Measurements from ENCODE around the gene VIM.

VIM gene

DNA sequence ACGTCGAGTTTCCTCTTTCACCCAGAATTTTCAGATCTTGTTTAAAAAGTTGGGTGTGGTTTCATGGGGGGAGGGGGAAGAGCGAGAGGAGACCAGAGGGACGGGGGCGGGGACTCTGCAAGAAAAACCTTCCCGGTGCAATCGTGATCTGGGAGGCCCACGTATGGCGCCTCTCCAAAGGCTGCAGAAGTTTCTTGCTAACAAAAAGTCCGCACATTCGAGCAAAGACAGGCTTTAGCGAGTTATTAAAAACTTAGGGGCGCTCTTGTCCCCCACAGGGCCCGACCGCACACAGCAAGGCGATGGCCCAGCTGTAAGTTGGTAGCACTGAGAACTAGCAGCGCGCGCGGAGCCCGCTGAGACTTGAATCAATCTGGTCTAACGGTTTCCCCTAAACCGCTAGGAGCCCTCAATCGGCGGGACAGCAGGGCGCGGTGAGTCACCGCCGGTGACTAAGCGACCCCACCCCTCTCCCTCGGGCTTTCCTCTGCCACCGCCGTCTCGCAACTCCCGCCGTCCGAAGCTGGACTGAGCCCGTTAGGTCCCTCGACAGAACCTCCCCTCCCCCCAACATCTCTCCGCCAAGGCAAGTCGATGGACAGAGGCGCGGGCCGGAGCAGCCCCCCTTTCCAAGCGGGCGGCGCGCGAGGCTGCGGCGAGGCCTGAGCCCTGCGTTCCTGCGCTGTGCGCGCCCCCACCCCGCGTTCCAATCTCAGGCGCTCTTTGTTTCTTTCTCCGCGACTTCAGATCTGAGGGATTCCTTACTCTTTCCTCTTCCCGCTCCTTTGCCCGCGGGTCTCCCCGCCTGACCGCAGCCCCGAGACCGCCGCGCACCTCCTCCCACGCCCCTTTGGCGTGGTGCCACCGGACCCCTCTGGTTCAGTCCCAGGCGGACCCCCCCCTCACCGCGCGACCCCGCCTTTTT, at the start of gene VIM:
TSS of gene VIM (plus strand) at position 151 of the 925 bp plus-strand sequence. CDS start 1,182 bp downstream, outside the sequence.
- Histone ChIP-seq H3K4me3 (peak within 1 kb of the TSS; percentile 66 to 97 (median 74)), H3K27ac (peak within 1 kb of the TSS; percentile 87 to 100 (median 97))

- H3K27ac ChIP-seq: no peak overlapping the region
- H3K4me3 ChIP-seq: no peak overlapping the region
Measured at GRCh38 chr10:17179002-17179401, 49.0 kb upstream of the VIM start.

- Histone ChIP-seq H3K27ac (no peak overlapping the region), H3K4me3 (no peak overlapping the region)
Measured at GRCh38 chr10:17181110-17181509, 46.9 kb upstream of the VIM start.

GRCh38 chr10:17181751-17182150, 46.3 kb upstream of the VIM start:
- Histone ChIP-seq H3K4me3 (no peak overlapping the region), H3K27ac (no peak overlapping the region)

DNA sequence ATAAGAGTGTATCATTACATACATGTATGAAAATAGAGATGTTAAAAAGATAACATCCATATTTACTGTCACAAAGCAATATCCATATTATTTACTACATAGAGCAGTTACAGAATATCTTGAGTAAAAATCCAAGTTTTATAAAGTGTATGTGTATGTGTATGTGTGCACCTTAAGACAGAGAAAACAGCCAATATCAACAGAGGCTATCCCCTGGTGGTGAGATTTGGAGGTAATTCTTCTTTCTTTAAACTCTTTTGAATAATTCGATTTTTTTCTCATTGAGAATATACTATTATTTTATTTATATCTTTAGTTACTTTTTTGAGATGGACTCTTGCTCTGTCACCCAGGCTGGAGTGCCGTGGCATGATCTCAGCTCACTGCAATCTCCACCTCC, 44.9 kb upstream of the VIM start:
- H3K27ac ChIP-seq: no peak overlapping the region
- no peak overlapping the region for H3K4me3 ChIP-seq

GRCh38 chr10:17185873-17186272, 42.2 kb upstream of the VIM start:
- H3K4me3 ChIP-seq: no peak overlapping the region

DNA sequence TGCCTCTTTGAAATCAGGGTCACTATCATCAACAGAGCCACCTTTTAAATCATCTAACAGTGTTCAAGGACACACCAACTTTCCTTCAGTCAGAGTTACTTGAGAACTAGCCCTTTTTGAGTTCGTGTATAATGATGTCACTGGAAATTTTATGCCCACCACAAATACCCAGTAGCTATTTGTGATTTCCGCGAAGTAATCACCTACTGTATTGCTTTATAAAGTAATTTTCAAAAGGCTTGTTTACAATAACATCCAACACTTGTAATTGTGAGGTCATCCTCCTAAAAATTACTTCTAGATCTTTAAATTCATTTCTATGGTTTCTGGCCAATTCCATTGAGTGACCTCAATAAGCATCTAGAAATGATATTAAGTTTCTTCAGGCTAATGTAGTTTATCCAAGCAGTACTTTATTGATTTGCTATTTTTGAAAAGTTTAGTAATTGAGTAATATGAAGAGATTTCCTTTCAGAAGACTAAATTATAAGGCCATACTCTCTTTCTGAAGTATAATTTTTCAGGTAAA, 39.3 kb upstream of the VIM start:
- Histone ChIP-seq H3K27ac (no peak overlapping the region), H3K4me3 (no peak overlapping the region)

More at GRCh38 chr10:17185873-17186272, 42.2 kb upstream of the VIM start:
- H3K27ac ChIP-seq: no peak overlapping the region

DNA sequence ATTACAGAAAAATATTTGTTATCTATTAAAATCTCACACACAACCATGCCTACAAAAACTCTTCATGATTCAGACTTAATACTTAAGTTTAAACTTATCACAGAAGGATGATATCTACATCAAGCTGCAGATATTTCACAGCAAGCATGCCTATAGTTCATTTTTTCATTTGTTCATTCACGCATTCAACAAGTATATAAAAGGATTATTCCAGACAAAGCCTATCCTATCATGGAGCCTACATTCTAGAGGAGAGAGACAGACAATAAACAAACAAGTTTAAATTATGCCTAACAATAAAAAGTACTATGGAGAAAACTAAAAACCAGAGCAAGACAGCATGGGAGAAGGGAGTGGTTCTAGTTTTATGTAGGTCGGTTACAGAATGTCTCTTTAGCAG, 37.4 kb upstream of the VIM start:
- no peak overlapping the region for H3K27ac ChIP-seq
- H3K4me3 ChIP-seq: no peak overlapping the region

DNA sequence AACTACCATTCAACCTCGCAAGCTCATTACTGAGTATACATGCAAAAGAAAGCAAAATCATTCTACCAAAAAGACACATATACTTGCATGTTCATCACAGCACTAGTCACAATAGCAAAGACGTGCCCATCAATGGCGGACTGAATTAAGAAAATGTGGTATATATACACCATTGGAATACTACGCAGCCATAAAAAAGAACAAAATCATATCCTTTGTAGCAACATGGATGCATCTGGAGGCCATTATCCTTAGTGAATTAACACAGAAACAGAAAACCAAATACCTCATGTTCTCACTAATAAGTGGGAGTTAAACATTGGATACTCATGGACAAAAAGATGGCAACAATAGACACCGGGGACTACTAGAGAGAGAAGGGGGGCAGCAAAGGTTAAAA, 33.0 kb upstream of the VIM start:
- H3K27ac ChIP-seq: no peak overlapping the region

GRCh38 chr10:17196045-17196444, 32.0 kb upstream of the VIM start:
- peak overlapping the region in 3 of 21 experiments; percentile 3 to 37 (median 3) for H3K27ac ChIP-seq
- no peak overlapping the region for H3K4me3 ChIP-seq

More for the DNA sequence above, 33.0 kb upstream of the VIM start:
- H3K4me3 ChIP-seq: no peak overlapping the region

- Histone ChIP-seq H3K27ac (peak overlapping the region in 2 of 21 experiments; percentile 3 to 37), H3K4me3 (no peak overlapping the region)
Measured at GRCh38 chr10:17196573-17196972, 31.5 kb upstream of the VIM start.

DNA sequence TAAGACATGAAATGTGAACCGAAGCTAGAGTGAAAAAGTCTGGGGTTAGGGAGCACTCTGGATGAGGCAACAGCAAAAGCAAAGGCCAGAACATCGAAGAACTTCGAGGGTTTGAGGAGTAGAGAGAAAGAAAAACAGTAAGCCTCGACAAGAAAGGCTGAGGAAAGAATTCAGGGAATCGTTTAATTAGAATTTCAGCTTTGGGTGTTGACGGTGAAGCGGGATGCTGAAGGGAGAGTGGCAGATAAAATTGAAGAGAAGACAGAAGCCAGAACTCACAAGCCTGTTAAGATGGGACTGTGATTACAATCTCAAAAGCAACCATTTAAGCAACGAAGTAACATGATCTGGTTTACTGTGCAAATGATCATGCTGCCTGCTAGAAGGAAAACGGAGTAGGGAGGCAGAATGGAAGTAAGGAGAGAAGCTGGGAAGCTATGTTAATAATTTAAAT, 28.7 kb upstream of the VIM start:
- peak overlapping the region in 1 of 7 experiments; percentile 64 for H3K4me3 ChIP-seq
- peak overlapping the region in 19 of 21 experiments; percentile 9 to 99 (median 94) for H3K27ac ChIP-seq

- Histone ChIP-seq H3K27ac (peak overlapping the region in 20 of 21 experiments; percentile 84 to 99 (median 94)), H3K4me3 (peak overlapping the region; percentile 49 to 78 (median 64))
Measured at GRCh38 chr10:17200001-17200911, 27.8 kb upstream of the VIM start.

DNA sequence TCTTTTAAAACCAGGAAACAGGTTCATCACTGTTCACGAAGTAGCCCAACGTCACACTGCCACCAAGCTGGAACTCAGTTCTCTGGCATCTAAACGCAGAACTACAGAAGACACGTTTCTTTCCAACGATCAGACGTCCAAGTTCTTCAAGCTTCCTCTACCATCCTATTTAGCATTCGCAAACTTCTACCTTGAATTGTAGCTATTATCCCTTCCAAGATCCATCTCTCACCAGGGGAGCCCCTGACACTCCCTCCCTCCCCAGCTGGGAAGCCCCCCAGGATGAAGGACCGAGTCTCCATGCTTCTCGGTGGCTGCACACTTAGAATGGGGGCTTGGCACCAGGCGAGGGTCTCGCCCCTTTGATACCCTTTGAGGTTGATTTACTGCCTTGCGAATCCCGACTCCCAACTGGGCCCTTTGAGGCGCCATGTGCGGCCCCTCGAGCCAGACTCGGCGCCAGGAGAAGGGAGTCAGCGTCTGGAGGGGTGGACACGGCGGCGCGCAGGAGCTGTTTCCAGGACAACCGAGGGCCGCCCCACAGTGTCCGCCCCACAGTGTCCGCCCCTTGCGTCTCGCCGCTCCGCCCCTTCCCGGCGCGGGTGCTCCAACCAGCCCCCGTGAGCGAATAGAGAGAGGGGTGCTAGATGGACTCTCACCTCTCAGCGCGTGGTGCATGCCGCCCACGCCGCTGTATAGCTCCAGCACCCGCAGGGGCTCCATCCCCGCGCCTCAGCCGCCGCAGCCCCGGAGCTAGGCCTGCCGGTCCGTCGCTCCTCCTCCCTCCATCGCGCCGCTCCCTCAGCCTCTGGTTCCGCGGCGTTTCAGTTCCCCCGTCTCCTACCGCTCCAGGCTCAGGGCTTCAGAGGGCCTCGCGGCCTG, 26.9 kb upstream of the VIM start, which contains the start of gene TRDMT1:
TSS of gene TRDMT1 (minus strand) at position 761 of the 882 bp plus-strand sequence. CDS start at position 723, 38 bp downstream.
- peak within 1 kb of the TSS; percentile 84 to 99 (median 94) for H3K27ac ChIP-seq
- peak within 1 kb of the TSS; percentile 49 to 78 (median 64) for H3K4me3 ChIP-seq

GRCh38 chr10:17201794-17202116, 26.3 kb upstream of the VIM start:
- Histone ChIP-seq H3K4me3 (peak overlapping the region; percentile 49 to 78 (median 64)), H3K27ac (peak overlapping the region; percentile 84 to 99 (median 94))

GRCh38 chr10:17202506-17202905, 25.5 kb upstream of the VIM start:
- Histone ChIP-seq H3K27ac (peak overlapping the region in 3 of 21 experiments; percentile 94 to 98 (median 97)), H3K4me3 (no peak overlapping the region)

DNA sequence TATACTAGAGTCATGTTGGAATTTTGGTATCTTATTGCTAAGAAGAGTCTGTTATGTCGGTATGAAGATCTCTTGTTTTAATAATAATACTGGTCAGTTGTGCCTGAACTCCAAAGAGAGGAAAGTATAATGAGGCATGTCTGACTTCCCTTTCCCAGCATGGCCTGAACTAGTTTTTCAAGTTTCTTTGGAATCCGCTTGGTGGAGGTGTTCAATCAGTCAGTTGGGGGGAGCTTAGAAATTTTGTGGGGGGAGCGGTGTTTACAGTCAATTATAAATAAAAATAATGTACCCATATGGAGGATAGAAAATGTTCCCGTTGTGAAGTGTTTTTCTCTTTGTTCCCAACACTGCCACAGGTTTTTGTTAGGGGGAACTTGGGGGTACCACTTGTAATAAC, 25.0 kb upstream of the VIM start:
- no peak overlapping the region for H3K4me3 ChIP-seq

DNA sequence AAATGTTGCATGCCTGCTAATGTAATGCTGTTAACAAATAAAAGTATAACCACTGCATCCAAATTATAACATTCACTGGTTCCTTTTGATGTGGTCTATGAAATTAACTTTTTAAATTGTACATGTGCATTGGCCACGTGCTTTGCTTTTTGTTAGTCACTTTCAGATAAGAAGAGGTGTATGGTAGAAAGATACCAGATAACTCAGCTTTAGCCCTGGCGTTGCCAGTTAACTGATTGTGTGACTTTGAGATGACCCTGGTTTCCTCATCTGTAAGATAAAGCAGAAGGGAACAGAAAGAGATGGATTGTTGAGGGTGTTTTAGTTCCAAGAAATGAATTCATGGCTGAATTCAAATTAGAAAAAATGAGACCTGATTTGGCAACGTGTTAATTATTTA, 24.6 kb upstream of the VIM start:
- Histone ChIP-seq H3K27ac (no peak overlapping the region), H3K4me3 (no peak overlapping the region)

More for the DNA sequence above, 25.0 kb upstream of the VIM start:
- H3K27ac ChIP-seq: no peak overlapping the region

DNA sequence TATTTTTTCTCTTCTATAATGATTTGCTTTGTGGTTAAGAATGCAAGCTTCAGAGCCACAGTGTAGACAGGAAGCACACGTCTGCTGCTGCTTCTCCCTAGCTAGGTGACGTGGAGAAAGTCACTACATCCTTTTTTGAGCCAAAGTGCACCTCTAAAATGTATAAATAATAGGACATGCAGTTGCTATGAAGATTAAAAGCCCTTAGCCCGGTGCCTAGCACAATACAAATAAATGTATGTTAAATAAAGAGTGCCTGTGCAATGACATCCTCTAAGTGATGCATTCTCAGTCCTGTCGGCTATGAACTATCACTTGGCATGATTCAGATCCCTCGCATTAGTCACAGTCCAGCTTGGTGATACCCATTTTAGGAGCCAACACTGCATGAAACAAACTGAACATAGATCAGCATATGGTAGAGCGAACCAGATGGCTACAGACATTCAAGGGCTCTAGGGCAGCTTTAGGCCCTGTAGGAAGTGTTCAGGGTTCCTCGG, 21.8 kb upstream of the VIM start:
- no peak overlapping the region for H3K4me3 ChIP-seq
- peak overlapping the region in 17 of 21 experiments; percentile 2 to 84 (median 56) for H3K27ac ChIP-seq

Measured in skin epidermis (tissue), 12 donors.